WTC11 (cell line): ENCODE results near the gene ESR2.

Source experiments
- ATF2 ChIP-seq: sonication (generic); formaldehyde crosslinking; IDR thresholded peaks from 2 replicates; pipeline ENCODE4 v1.8.1; 2022; ENCODE audit warnings: low read depth, missing genetic modification reagents, borderline replicate concordance
- CBFB ChIP-seq: sonication (generic); formaldehyde crosslinking; IDR thresholded peaks from 2 replicates; pipeline ENCODE4 v1.8.1; 2022; ENCODE audit warnings: mild to moderate bottlenecking, low read depth, missing genetic modification reagents
- ESRRA ChIP-seq: sonication (generic); formaldehyde crosslinking; IDR thresholded peaks from 2 replicates; pipeline ENCODE4 v1.8.1; 2022; ENCODE audit warnings: mild to moderate bottlenecking, missing genetic modification reagents, borderline replicate concordance
- JUN ChIP-seq: sonication (generic); formaldehyde crosslinking; IDR thresholded peaks from 2 replicates; pipeline ENCODE4 v1.8.0; 2023; ENCODE audit warnings: mild to moderate bottlenecking, missing genetic modification reagents
- ZBTB21 ChIP-seq: sonication (generic); formaldehyde crosslinking; IDR thresholded peaks from 2 replicates; pipeline ENCODE4 v1.8.1; 2023; ENCODE audit warnings: mild to moderate bottlenecking, missing genetic modification reagents, borderline replicate concordance
- TF ChIP-seq, protein P1 (sequence below): fragments of 200-600 bp; IDR thresholded peaks from 2 replicates; pipeline ENCODE4 v1.8.0; 2022; ENCODE audit warnings: antibody characterized with exemption
- TF ChIP-seq, protein P2 (sequence below): sonication (generic); formaldehyde crosslinking; IDR thresholded peaks from 2 replicates; pipeline ENCODE4 v1.8.0; 2022; ENCODE audit warnings: mild to moderate bottlenecking, missing genetic modification reagents

DNA sequence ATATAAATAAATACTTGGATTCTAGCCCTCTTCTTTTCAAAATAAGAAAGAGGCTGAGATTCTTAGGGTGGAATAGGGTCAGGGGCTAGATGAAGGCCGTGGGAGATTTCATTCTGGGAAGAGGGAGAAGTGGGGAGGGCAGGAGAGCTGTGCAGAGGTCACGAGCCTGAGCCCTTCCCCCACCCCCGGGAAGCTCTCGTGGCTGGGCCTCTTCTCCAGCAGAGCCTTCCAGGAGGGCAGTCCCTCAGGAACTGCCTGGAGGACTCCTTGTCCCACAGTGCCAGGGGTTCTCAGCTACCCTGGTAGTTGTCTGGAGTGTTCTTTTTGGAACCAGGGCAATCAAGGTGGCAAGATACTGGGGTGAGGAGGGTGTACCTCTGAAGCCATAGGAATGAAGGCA lies 94.0 kb downstream of the ESR2 start:
- TF ChIP-seq CBFB (CRISPR knock-in tag) (no peak), ZBTB21 (no peak), ESRRA (CRISPR knock-in tag) (no peak), JUN (no peak), ATF2 (CRISPR knock-in tag) (no peak)
- TF ChIP-seq, protein P1, sequence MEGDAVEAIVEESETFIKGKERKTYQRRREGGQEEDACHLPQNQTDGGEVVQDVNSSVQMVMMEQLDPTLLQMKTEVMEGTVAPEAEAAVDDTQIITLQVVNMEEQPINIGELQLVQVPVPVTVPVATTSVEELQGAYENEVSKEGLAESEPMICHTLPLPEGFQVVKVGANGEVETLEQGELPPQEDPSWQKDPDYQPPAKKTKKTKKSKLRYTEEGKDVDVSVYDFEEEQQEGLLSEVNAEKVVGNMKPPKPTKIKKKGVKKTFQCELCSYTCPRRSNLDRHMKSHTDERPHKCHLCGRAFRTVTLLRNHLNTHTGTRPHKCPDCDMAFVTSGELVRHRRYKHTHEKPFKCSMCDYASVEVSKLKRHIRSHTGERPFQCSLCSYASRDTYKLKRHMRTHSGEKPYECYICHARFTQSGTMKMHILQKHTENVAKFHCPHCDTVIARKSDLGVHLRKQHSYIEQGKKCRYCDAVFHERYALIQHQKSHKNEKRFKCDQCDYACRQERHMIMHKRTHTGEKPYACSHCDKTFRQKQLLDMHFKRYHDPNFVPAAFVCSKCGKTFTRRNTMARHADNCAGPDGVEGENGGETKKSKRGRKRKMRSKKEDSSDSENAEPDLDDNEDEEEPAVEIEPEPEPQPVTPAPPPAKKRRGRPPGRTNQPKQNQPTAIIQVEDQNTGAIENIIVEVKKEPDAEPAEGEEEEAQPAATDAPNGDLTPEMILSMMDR = no peak
- TF ChIP-seq, protein P2, sequence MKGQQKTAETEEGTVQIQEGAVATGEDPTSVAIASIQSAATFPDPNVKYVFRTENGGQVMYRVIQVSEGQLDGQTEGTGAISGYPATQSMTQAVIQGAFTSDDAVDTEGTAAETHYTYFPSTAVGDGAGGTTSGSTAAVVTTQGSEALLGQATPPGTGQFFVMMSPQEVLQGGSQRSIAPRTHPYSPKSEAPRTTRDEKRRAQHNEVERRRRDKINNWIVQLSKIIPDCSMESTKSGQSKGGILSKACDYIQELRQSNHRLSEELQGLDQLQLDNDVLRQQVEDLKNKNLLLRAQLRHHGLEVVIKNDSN (CRISPR knock-in tag) = no peak
